Fibroblast of lung (primary cell): ENCODE measurements around the gene CCR5. TPM values are rescaled to one million over a fixed set of nuclear protein-coding genes. Genes with fewer than 3 reads are reported as not detected.

Source experiments
- DNase-seq, 2 donors: peaks; one replicate each; pipeline versions ENCODE4 v3.0.0 to v3.0.0-alpha.2; 2010; ENCODE audit warnings: low read depth in 2 of 2
- H2AFZ ChIP-seq: 2 replicates; pipeline ENCODE4 v1.5.1; 2012; ENCODE audit warnings: low read length, control low read depth, inconsistent platforms
- H3K27ac ChIP-seq: 2 replicates; pipeline ENCODE4 v1.5.1; 2011; ENCODE audit warnings: low read length, control low read depth; ENCODE audit not compliant: insufficient read depth
- H3K27me3 ChIP-seq: 2 replicates; pipeline ENCODE4 v1.5.1; 2011; ENCODE audit warnings: mild to moderate bottlenecking, low read length; ENCODE audit not compliant: control insufficient read depth, insufficient read depth
- H3K36me3 ChIP-seq: 2 replicates; pipeline ENCODE4 v1.5.1; 2011; ENCODE audit warnings: low read length; ENCODE audit not compliant: control insufficient read depth, insufficient read depth
- H3K4me1 ChIP-seq: 2 replicates; pipeline ENCODE4 v1.5.1; 2011; ENCODE audit warnings: low read length; ENCODE audit not compliant: control insufficient read depth, insufficient read depth; ENCODE audit errors: extremely low read depth
- H3K4me2 ChIP-seq: 2 replicates; pipeline ENCODE4 v1.5.1; 2011; ENCODE audit warnings: low read length, control low read depth; ENCODE audit not compliant: insufficient read depth; ENCODE audit errors: extremely low read depth
- H3K4me3 ChIP-seq, 4 experiments: fragments of 200-600 bp in 1 of 4; sonication (generic) in 1 of 4; replicated peaks in 1 of 4; 2 replicates each; pipeline ENCODE4 v1.5.1; 2011 to 2016; ENCODE audit warnings: low read length in 4 of 4, low read depth in 3 of 4, mild to moderate bottlenecking in 3 of 4, control low read depth in 2 of 4, inconsistent platforms in 1 of 4, mixed read lengths in 1 of 4; ENCODE audit not compliant: insufficient read depth in 1 of 4; ENCODE audit errors: control extremely low read depth in 1 of 4
- H3K79me2 ChIP-seq: 2 replicates; pipeline ENCODE4 v1.5.1; 2012; ENCODE audit warnings: mild to moderate bottlenecking, low read length, inconsistent platforms; ENCODE audit not compliant: control insufficient read depth, insufficient read depth
- H3K9ac ChIP-seq: 2 replicates; pipeline ENCODE4 v1.5.1; 2011; ENCODE audit warnings: mild to moderate bottlenecking, low read length, control low read depth; ENCODE audit not compliant: insufficient read depth
- H3K9me3 ChIP-seq: 2 replicates; pipeline ENCODE4 v1.5.1; 2012; ENCODE audit warnings: low read depth, low read length; ENCODE audit not compliant: control insufficient read depth, insufficient read depth
- H4K20me1 ChIP-seq: 2 replicates; pipeline ENCODE4 v1.5.1; 2011; ENCODE audit warnings: low read length; ENCODE audit not compliant: control insufficient read depth, insufficient read depth; ENCODE audit errors: extremely low read depth
- EZH2 ChIP-seq: IDR thresholded peaks from 2 replicates; pipeline ENCODE4 v1.5.1; 2012; ENCODE audit warnings: low read length, control low read depth, mild to moderate bottlenecking; ENCODE audit errors: missing control alignments
- polyA plus RNA-seq, 2 donors: library from polyadenylated mRNA; depleted of rRNA in 1 of 2; stranded (reverse) in 1 of 2; unstranded in 1 of 2; fragments of >200 nt; gene quantifications; 2 replicates each; pipeline ENCODE4 v1.2.1, GENCODE V29; 2011 to 2012; ENCODE audit warnings: missing spikeins in 1 of 2
- total RNA-seq: library from RNA; depleted of rRNA; stranded (reverse); fragments of >200 nt; gene quantifications from 2 replicates; pipeline ENCODE4 v1.2.1, GENCODE V29; 2014
- TF ChIP-seq, protein P1 (sequence below), 2 donors: IDR thresholded peaks in 1 of 2; conservative IDR thresholded peaks in 1 of 2; 1 replicate in 1 of 2; 2 replicates in 1 of 2; pipeline ENCODE4 v1.5.1; 2011 to 2012; ENCODE audit warnings: low read length in 2 of 2, control low read depth in 1 of 2, inconsistent platforms in 1 of 2, low read depth in 1 of 2, mild to moderate bottlenecking in 1 of 2

Gene CCR5
- total and polyA plus RNA-seq, 2 donors (not counting 1 experiment from before 2014, with no cell fraction given) = under 0.01 to 0.15 TPM

- no peak for TF ChIP-seq EZH2
- TF ChIP-seq, protein P1, sequence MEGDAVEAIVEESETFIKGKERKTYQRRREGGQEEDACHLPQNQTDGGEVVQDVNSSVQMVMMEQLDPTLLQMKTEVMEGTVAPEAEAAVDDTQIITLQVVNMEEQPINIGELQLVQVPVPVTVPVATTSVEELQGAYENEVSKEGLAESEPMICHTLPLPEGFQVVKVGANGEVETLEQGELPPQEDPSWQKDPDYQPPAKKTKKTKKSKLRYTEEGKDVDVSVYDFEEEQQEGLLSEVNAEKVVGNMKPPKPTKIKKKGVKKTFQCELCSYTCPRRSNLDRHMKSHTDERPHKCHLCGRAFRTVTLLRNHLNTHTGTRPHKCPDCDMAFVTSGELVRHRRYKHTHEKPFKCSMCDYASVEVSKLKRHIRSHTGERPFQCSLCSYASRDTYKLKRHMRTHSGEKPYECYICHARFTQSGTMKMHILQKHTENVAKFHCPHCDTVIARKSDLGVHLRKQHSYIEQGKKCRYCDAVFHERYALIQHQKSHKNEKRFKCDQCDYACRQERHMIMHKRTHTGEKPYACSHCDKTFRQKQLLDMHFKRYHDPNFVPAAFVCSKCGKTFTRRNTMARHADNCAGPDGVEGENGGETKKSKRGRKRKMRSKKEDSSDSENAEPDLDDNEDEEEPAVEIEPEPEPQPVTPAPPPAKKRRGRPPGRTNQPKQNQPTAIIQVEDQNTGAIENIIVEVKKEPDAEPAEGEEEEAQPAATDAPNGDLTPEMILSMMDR (conservative IDR thresholded peaks at IDR 0.05 in 1 of 2, IDR thresholded peaks at IDR 0.05 in 1 of 2; ENCODE audit: low read depth in 1 of 2, low read length in 2 of 2) = no peak
- no peaks in the 10 kb centered on the region for H3K4me1 ChIP-seq
- H3K79me2 ChIP-seq = no peaks in the 10 kb centered on the region
- DNase-seq = no peak
- no peaks in the 10 kb centered on the region for H3K9me3 ChIP-seq
- no peaks in the 10 kb centered on the region for H3K27me3 ChIP-seq
- H3K9ac ChIP-seq = no peak overlapping the region
- H4K20me1 ChIP-seq = no peaks in the 10 kb centered on the region
- no peak overlapping the region for H3K4me2 ChIP-seq
- no peak overlapping the region for H2AFZ ChIP-seq
- H3K27ac ChIP-seq = no peak overlapping the region
- no peaks in the 10 kb centered on the region for H3K36me3 ChIP-seq
- H3K4me3 ChIP-seq = no peak overlapping the region
Measured at GRCh38 chr3:46393011-46393410, 22.3 kb downstream of the CCR5 start.

GRCh38 chr3:46393554-46394434 lies 23.0 kb downstream of the CCR5 start:
- Histone ChIP-seq H3K9me3 (no peaks in the 10 kb centered on the region), H2AFZ (no peak overlapping the region), H3K27me3 (no peaks in the 10 kb centered on the region), H3K9ac (no peak overlapping the region), H3K4me2 (no peak overlapping the region), H3K36me3 (no peaks in the 10 kb centered on the region), H4K20me1 (no peaks in the 10 kb centered on the region), H3K4me1 (no peaks in the 10 kb centered on the region), H3K27ac (no peak overlapping the region), H3K4me3 (no peak overlapping the region), H3K79me2 (no peaks in the 10 kb centered on the region)
- TF ChIP-seq, protein P1 (conservative IDR thresholded peaks at IDR 0.05 in 1 of 2, IDR thresholded peaks at IDR 0.05 in 1 of 2; ENCODE audit: low read depth in 1 of 2, low read length in 2 of 2) = no peak
- no peak for TF ChIP-seq EZH2
- no peak for DNase-seq

GRCh38 chr3:46395210-46395661 lies 24.5 kb downstream of the CCR5 start:
- TF ChIP-seq, protein P1 (conservative IDR thresholded peaks at IDR 0.05 in 1 of 2, IDR thresholded peaks at IDR 0.05 in 1 of 2; ENCODE audit: low read depth in 1 of 2, low read length in 2 of 2) = no peak
- no peak for TF ChIP-seq EZH2
- Histone ChIP-seq H3K9me3 (no peaks in the 10 kb centered on the region), H2AFZ (no peak overlapping the region), H3K36me3 (no peaks in the 10 kb centered on the region), H4K20me1 (no peaks in the 10 kb centered on the region), H3K9ac (no peak overlapping the region), H3K4me2 (no peak overlapping the region), H3K27me3 (no peaks in the 10 kb centered on the region), H3K27ac (no peak overlapping the region), H3K4me1 (peaks cover 2% of the 10 kb centered on the region), H3K4me3 (no peak overlapping the region), H3K79me2 (no peaks in the 10 kb centered on the region)
- peak in 1 of 2 donors; percentile 38 for DNase-seq
